PC-9 (cell line): ENCODE measurements around the gene VAPB. TPM values are rescaled to one million over a fixed set of nuclear protein-coding genes. Genes with fewer than 3 reads are reported as not detected.

Source experiments
- BruUV-seq: library from RNA; stranded (reverse); fragments of 400-500 nt; replicated peaks from 2 replicates; lab custom pipeline; 2021; lab: Mats Ljungman, UMichigan
- CTCF ChIA-PET: fragments of 300-600 bp; sonication (Branson Sonifier 250); formaldehyde crosslinking; loops from one replicate; lab custom pipeline; 2022; ENCODE audit warnings: antibody characterized with exemption; lab: Charles Lee
- POLR2A ChIA-PET: fragments of 300-600 bp; sonication (Branson Sonifier 250); formaldehyde crosslinking; loops from one replicate; lab custom pipeline; 2022; ENCODE audit warnings: antibody characterized with exemption; ENCODE audit not compliant: unreplicated experiment; lab: Charles Lee
- DNase-seq, 2 experiments: peaks; one replicate each; pipeline versions ENCODE4 v3.0.0 to v3.0.0-alpha.2; 2015 to 2022; ENCODE audit warnings: mixed read lengths in 1 of 2
- H2AFZ ChIP-seq: fragments of 200-600 bp; sonication (generic); 2 replicates; pipeline ENCODE4 v1.8.1; 2017; ENCODE audit warnings: antibody characterized with exemption
- H3F3A ChIP-seq: fragments of 200-600 bp; sonication (generic); 2 replicates; pipeline ENCODE4 v1.8.1; 2017; ENCODE audit warnings: antibody characterized with exemption, mild to moderate bottlenecking, low read depth; ENCODE audit not compliant: insufficient read depth
- H3K27ac ChIP-seq: fragments of 200-600 bp; sonication (generic); 2 replicates; pipeline ENCODE4 v1.6.1; 2016; ENCODE audit warnings: mixed run types
- H3K27me3 ChIP-seq: fragments of 200-600 bp; sonication (generic); 2 replicates; pipeline ENCODE4 v1.6.1; 2016; ENCODE audit warnings: low read depth, mixed run types; ENCODE audit not compliant: insufficient read depth
- H3K36me3 ChIP-seq: fragments of 200-600 bp; sonication (generic); 2 replicates; pipeline ENCODE4 v1.6.1; 2016; ENCODE audit warnings: low read depth, mixed run types
- H3K4me1 ChIP-seq: fragments of 200-600 bp; sonication (generic); replicated peaks from 2 replicates; pipeline ENCODE4 v1.6.1; 2016; ENCODE audit warnings: mixed run types; ENCODE audit not compliant: insufficient read depth
- H3K4me2 ChIP-seq: fragments of 200-600 bp; sonication (generic); 2 replicates; pipeline ENCODE4 v1.6.1; 2017; ENCODE audit warnings: mixed run types
- H3K4me3 ChIP-seq: fragments of 200-600 bp; sonication (generic); 2 replicates; pipeline ENCODE4 v1.6.1; 2016; ENCODE audit warnings: mixed run types
- H3K79me2 ChIP-seq: fragments of 200-600 bp; sonication (generic); 2 replicates; pipeline ENCODE4 v1.6.1; 2017; ENCODE audit warnings: low read depth, mixed run types
- H3K9me2 ChIP-seq: fragments of 200-600 bp; sonication (generic); 2 replicates; pipeline ENCODE4 v1.8.1; 2017; ENCODE audit warnings: mild to moderate bottlenecking; ENCODE audit not compliant: insufficient read depth
- H3K9me3 ChIP-seq: fragments of 200-600 bp; sonication (generic); 2 replicates; pipeline ENCODE4 v1.8.1; 2016; ENCODE audit warnings: low read depth; ENCODE audit not compliant: insufficient read depth
- H4K20me1 ChIP-seq: fragments of 200-600 bp; sonication (generic); 2 replicates; pipeline ENCODE4 v1.8.1; 2017; ENCODE audit not compliant: insufficient read depth
- EZH2 ChIP-seq: fragments of 200-600 bp; sonication (generic); IDR thresholded peaks from 2 replicates; pipeline ENCODE4 v1.8.0; 2017; ENCODE audit warnings: antibody characterized with exemption, low read depth
- intact Hi-C: fragments of 100-400 bp; cut with micrococcal nuclease; formaldehyde crosslinking; loops from one replicate; pipeline ENCODE4 v1.10.0; 2022; ENCODE audit not compliant: unreplicated experiment
- total RNA-seq: library from RNA; stranded (reverse); gene quantifications from 2 replicates; pipeline ENCODE4 v1.2.3, GENCODE V29; 2021
- TF ChIP-seq, protein P1 (sequence below): fragments of 200-600 bp; sonication (generic); conservative IDR thresholded peaks from 2 replicates; pipeline ENCODE4 v1.6.1; 2017; ENCODE audit warnings: mixed run types, antibody characterized with exemption, mild to moderate bottlenecking, moderate library complexity

VAPB gene
- total RNA-seq, 1 experiment from 2014 or later, result 80.6 TPM

DNA sequence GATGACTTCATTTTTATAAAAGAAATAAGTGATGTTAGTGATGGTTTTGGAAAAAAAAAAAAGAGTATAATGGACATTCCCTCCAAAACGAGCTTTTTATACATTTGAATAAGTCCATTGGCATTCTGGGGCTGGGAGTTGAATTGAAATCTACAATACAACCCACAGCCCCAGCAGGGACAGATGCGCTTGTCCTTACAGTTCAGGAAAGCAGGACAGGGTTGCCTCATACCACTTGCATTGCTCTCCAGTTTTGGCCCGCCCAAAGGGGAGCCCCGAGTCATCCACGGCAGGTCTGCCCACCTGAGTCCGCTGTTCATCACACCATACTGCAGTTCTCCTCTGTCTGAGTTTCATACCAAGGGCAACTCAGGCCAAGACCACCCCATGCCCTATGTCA is 46.2 kb downstream of the VAPB start:
- peaks cover 31% of the 10 kb centered on the region for H4K20me1 ChIP-seq
- CTCF ChIA-PET, result interaction anchor here (0.7 kb wide), 1 partner anchor 858 kb away, joined by 4 read pairs; no protein-coding TSS in a partner anchor
- peaks cover 3% of the 10 kb centered on the region; the same call in 1 of the 2 replicates for H3F3A ChIP-seq
- no peak for TF ChIP-seq EZH2
- TF ChIP-seq, protein P1, sequence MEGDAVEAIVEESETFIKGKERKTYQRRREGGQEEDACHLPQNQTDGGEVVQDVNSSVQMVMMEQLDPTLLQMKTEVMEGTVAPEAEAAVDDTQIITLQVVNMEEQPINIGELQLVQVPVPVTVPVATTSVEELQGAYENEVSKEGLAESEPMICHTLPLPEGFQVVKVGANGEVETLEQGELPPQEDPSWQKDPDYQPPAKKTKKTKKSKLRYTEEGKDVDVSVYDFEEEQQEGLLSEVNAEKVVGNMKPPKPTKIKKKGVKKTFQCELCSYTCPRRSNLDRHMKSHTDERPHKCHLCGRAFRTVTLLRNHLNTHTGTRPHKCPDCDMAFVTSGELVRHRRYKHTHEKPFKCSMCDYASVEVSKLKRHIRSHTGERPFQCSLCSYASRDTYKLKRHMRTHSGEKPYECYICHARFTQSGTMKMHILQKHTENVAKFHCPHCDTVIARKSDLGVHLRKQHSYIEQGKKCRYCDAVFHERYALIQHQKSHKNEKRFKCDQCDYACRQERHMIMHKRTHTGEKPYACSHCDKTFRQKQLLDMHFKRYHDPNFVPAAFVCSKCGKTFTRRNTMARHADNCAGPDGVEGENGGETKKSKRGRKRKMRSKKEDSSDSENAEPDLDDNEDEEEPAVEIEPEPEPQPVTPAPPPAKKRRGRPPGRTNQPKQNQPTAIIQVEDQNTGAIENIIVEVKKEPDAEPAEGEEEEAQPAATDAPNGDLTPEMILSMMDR, result no peak
- no peak overlapping the region for H3K4me3 ChIP-seq
- H3K36me3 ChIP-seq, result peaks cover 19% of the 10 kb centered on the region
- POLR2A ChIA-PET, result no interaction called here
- no peaks in the 10 kb centered on the region for H3K9me3 ChIP-seq
- BruUV-seq, result no TSS peak
- no peaks in the 10 kb centered on the region for H3K9me2 ChIP-seq
- no peaks in the 10 kb centered on the region for H3K27me3 ChIP-seq
- no peak overlapping the region for H3K27ac ChIP-seq
- H2AFZ ChIP-seq, result no peak overlapping the region
- intact Hi-C loops, result no loop called here
- H3K4me1 ChIP-seq, result no peaks in the 10 kb centered on the region
- no peak for DNase-seq
- H3K79me2 ChIP-seq, result peaks cover 58% of the 10 kb centered on the region
- no peak overlapping the region for H3K4me2 ChIP-seq

DNA sequence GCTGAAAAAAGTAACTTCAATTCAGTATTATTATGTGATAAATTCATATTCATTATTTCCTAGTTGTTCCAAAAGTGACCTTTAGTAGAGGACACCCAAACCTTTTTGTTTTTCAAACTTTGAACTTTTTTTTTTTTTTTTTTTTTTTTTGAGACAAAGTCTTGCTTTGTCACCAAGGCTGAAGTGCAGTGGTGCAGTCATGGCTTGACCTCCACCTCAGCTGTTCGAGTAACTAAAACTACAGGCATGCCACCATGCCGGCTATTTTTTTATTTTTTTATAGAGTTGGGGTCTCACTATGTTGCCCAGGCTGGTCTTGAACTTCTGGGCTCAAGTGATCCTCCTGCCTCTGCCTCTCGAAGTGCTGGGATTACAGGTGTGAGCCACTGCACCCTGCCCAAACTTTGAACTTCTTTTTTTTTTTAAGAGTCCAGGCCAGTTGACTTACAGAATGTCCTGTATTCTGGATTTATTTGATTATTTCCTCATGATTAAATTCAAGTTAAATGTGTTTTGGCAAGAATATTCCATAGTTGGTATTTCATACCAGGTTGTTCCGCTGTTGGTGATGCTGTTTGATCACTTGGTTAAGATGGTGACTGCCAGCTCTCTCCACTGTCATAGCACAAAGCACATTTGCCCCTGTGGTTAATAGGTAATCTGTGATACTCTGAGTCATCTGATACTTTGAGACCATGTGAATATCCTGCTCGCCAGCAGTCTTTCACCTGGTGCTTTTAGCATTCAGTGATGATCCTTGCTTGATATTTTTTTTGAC is 48.0 kb downstream of the VAPB start:
- Histone ChIP-seq H3F3A (peaks cover 3% of the 10 kb centered on the region; the same call in 1 of the 2 replicates), H3K4me2 (no peak overlapping the region), H3K27ac (no peak overlapping the region), H2AFZ (no peak overlapping the region), H4K20me1 (peaks cover 32% of the 10 kb centered on the region), H3K9me2 (no peaks in the 10 kb centered on the region), H3K79me2 (peaks cover 39% of the 10 kb centered on the region), H3K27me3 (no peaks in the 10 kb centered on the region), H3K36me3 (peaks cover 16% of the 10 kb centered on the region), H3K4me1 (no peaks in the 10 kb centered on the region), H3K9me3 (no peaks in the 10 kb centered on the region), H3K4me3 (no peak overlapping the region)
- no TSS peak for BruUV-seq
- ChIA-PET CTCF (interaction anchor here (0.7 kb wide), 1 partner anchor 400 kb away, joined by 3 read pairs; no protein-coding TSS in a partner anchor), POLR2A (no interaction called here)
- no peak for DNase-seq
- intact Hi-C loops, result no loop called here
- TF ChIP-seq, protein P1, result no peak
- no peak for TF ChIP-seq EZH2

DNA sequence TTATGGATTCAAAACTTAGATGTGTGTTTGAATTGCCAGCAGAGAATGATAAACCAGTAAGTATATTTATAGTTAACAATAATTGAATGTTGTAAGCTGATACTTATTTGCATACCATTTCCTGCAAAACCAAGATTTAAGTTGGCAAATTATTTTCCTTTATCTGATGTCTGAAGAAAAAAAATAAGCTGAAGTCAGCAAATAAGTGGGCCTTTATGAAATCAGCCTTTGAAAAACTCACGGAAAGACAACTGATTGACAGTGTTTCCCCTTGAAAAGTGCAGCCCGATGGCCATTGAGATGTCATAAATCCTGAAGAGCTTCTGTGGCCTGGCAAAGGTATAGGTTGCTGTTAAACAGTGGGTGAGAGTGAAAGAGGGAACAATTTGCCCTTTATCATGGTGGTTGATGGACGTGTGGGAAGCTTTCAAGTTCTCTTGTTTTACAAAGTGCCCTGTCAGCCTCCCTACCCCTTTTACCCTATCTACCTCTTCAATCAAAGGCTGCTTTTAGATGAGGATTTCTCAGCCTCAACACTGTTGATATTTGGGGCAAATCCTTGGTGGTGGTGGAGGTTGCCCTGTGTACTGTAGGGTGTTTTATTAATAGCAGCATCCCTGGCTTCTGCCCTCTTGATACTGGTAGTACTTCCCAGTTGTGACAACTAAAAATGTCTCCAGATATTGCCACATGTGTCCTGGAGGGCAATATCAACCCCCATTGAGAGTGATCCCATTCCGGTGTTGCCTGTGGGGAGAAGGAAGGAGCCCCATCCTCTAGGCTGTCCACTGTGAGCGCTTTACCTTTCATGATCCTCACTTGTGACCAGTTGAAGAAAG is 50.2 kb downstream of the VAPB start:
- BruUV-seq, result no TSS peak
- ChIA-PET CTCF (no interaction called here), POLR2A (interaction anchor here (0.6 kb wide), 1 partner anchor 212 kb away, joined by 4 read pairs; the partner anchor contains the start of gene STX16)

More for the DNA sequence above, 50.2 kb downstream of the VAPB start:
- Histone ChIP-seq H3K27ac (no peak overlapping the region; the same call in 1 of the 2 replicates), H4K20me1 (peaks cover 25% of the 10 kb centered on the region), H3K9me3 (no peaks in the 10 kb centered on the region), H3F3A (peaks cover 3% of the 10 kb centered on the region; the same call in 1 of the 2 replicates), H3K9me2 (no peaks in the 10 kb centered on the region), H2AFZ (no peak overlapping the region), H3K4me3 (no peak overlapping the region), H3K79me2 (peaks cover 28% of the 10 kb centered on the region), H3K27me3 (no peaks in the 10 kb centered on the region), H3K4me1 (no peaks in the 10 kb centered on the region), H3K4me2 (no peak overlapping the region), H3K36me3 (peaks cover 26% of the 10 kb centered on the region)
- TF ChIP-seq, protein P1, result no peak
- no peak for TF ChIP-seq EZH2
- DNase-seq, result no peak
- intact Hi-C loops, result no loop called here
